RWPE2 (cell line): ENCODE results near the gene PRSS8.
"Not testable (repeated sequence)": the region's sequence is repeated elsewhere in the genome, so short reads cannot be mapped to it uniquely, and the experiment has no call there.

Experiments used
- ATAC-seq: fragments of 200-7000 bp; cut with Tn5 transposase; 3 replicates; pipeline ENCODE4 v1.9.1; 2021; ENCODE audit warnings: low read depth
- DNase-seq: peaks from one replicate; pipeline ENCODE4 v3.0.0-alpha.2; 2020; ENCODE audit warnings: low spot score
- H3K27ac ChIP-seq: fragments of 450-650 bp; 2 replicates; pipeline ENCODE4 v1.5.1; 2017; ENCODE audit warnings: mild to moderate bottlenecking; ENCODE audit not compliant: poor library complexity, severe bottlenecking
- H3K27me3 ChIP-seq: fragments of 250-450 bp; sonication (Bioruptor Pico); 2 replicates; pipeline ENCODE4 v1.5.1; 2021; ENCODE audit warnings: mild to moderate bottlenecking, moderate library complexity; ENCODE audit not compliant: insufficient read depth, poor library complexity, severe bottlenecking
- H3K36me3 ChIP-seq: fragments of 250-450 bp; sonication (Bioruptor Pico); 2 replicates; pipeline ENCODE4 v1.5.1; 2020; ENCODE audit warnings: low read depth, mild to moderate bottlenecking, moderate library complexity
- H3K4me1 ChIP-seq: fragments of 250-450 bp; sonication (Bioruptor Pico); 2 replicates; pipeline ENCODE4 v1.5.1; 2021; ENCODE audit warnings: mild to moderate bottlenecking, moderate library complexity; ENCODE audit not compliant: insufficient read depth, poor library complexity, severe bottlenecking
- H3K4me3 ChIP-seq: fragments of 250-450 bp; sonication (Bioruptor Pico); 2 replicates; pipeline ENCODE4 v1.5.1; 2021; ENCODE audit warnings: mild to moderate bottlenecking, moderate library complexity; ENCODE audit not compliant: severe bottlenecking
- H3K9me3 ChIP-seq: fragments of 250-450 bp; sonication (Bioruptor Pico); 2 replicates; pipeline ENCODE4 v1.5.1; 2021; ENCODE audit warnings: mild to moderate bottlenecking, moderate library complexity; ENCODE audit not compliant: severe bottlenecking
- TF ChIP-seq, protein P1 (sequence below): fragments of 450-650 bp; IDR thresholded peaks from one replicate; pipeline ENCODE4 v1.5.1; 2017; ENCODE audit warnings: mild to moderate bottlenecking, moderate library complexity; ENCODE audit not compliant: poor library complexity, severe bottlenecking

PRSS8 gene

DNA sequence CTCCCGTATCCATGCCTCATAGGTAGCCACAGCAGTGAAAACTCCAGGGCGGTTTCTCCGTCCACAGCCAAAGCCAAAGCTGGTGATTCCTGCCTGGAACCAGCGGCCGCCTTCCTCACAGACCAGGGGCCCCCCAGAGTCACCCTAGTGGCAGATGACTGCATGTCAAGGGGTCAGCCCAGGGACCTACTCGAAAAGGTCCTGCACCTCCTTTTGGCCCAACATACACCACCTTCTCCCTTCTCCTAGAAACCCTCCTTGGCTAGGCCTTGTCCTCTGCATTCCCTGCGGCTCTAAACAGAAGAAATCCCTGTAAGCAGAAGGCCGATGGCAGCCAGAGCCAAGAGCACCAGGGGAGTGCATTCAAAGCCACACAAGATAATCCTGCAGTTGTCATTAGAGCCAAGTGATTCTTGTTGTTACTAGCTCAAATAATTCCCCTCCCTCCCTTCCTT, 8.2 kb upstream of the PRSS8 start:
- TF ChIP-seq, protein P1, sequence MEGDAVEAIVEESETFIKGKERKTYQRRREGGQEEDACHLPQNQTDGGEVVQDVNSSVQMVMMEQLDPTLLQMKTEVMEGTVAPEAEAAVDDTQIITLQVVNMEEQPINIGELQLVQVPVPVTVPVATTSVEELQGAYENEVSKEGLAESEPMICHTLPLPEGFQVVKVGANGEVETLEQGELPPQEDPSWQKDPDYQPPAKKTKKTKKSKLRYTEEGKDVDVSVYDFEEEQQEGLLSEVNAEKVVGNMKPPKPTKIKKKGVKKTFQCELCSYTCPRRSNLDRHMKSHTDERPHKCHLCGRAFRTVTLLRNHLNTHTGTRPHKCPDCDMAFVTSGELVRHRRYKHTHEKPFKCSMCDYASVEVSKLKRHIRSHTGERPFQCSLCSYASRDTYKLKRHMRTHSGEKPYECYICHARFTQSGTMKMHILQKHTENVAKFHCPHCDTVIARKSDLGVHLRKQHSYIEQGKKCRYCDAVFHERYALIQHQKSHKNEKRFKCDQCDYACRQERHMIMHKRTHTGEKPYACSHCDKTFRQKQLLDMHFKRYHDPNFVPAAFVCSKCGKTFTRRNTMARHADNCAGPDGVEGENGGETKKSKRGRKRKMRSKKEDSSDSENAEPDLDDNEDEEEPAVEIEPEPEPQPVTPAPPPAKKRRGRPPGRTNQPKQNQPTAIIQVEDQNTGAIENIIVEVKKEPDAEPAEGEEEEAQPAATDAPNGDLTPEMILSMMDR = no peak
- ATAC-seq = no peak
- H3K36me3 ChIP-seq = no peaks in the 10 kb centered on the region
- no peak overlapping the region for H3K4me3 ChIP-seq
- no peak for DNase-seq
- no peaks in the 10 kb centered on the region for H3K27me3 ChIP-seq
- H3K27ac ChIP-seq = no peak overlapping the region
- peaks cover 19% of the 10 kb centered on the region for H3K4me1 ChIP-seq
- H3K9me3 ChIP-seq = no peaks in the 10 kb centered on the region

DNA sequence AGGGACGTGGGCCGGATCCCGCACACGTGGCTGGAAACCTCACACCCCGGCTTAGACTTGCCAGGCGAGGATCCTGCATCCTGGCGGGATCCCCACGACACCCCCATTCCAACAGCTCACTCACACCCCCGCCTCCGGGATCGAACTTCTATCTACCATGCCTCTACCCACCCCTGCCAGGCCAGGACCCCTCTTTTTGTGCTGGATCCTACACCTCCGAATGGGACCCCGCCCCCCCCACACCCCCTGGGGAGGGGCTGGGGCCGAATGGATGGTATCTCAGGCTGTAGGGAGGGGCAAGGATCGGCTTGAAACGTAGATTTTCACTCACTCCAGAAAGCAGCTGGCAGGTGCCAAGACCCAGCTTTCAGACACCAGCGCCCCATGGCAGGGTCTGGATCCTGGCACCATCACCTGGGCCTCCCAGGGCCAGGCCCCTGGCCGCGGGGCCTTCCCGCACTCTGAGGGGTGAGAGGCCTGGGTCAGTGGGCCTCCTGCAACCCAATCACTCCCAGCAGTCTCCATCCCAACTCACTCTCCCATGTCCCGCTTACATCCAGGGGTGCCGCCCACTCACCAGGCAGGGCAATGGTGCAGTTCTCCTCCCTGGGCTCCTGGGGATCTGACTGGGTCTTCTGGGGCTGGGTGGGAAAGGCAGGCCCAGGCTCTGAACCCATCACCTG, 7.6 kb upstream of the PRSS8 start:
- DNase-seq (no peak), ATAC-seq (no peak)
- H3K4me3 ChIP-seq = peak overlapping the region; percentile 27
- peaks cover 23% of the 10 kb centered on the region for H3K4me1 ChIP-seq
- H3K27ac ChIP-seq = peak overlapping the region; percentile 84
- no peaks in the 10 kb centered on the region for H3K9me3 ChIP-seq
- H3K36me3 ChIP-seq = no peaks in the 10 kb centered on the region
- H3K27me3 ChIP-seq = no peaks in the 10 kb centered on the region
- TF ChIP-seq, protein P1 = no peak

- TF ChIP-seq, protein P1 = peak; percentile 97
- peak; percentile 66 for ATAC-seq
- Histone ChIP-seq H3K4me1 (peaks cover 26% of the 10 kb centered on the region), H3K36me3 (no peaks in the 10 kb centered on the region), H3K27ac (peak overlapping the region; percentile 84), H3K9me3 (no peaks in the 10 kb centered on the region), H3K4me3 (peak overlapping the region; percentile 27), H3K27me3 (no peaks in the 10 kb centered on the region)
- DNase-seq = peak; percentile 98
Measured at GRCh38 chr16:31142109-31143010, 6.8 kb upstream of the PRSS8 start.

DNA sequence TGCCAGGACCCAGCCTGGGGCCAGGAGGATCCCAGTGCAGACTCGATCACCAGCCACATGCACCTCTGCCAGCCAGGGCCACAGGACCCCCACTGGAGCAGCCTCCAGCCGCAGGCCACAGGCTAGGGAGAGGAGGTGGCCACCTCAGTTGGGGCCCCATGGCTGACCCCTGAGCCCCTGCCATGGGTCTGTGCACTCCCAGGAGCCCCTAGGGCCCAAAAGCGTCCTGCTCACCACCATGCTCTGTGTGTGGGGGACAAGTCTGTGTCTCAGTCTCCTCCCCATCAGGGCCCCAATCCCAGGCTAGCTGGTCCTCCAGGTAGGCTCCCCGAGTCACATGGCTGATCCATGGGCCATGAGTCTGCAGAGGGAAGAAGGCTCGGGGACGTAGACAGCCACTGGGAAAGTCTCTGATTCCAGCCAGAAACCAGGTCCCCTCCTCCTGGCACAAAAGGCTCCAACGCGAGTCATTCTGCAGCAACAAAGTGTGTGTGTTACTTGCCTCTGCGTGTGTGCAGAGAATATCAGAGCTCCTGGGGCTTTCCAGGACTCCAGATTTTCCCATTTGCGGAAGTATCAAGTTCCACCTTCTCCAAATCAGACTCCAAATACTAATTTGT, 6.1 kb upstream of the PRSS8 start:
- DNase-seq (no peak), ATAC-seq (peak; percentile 4)
- Histone ChIP-seq H3K4me3 (peak overlapping the region; percentile 6), H3K9me3 (no peaks in the 10 kb centered on the region), H3K4me1 (peaks cover 26% of the 10 kb centered on the region), H3K27ac (peak overlapping the region; percentile 84), H3K36me3 (no peaks in the 10 kb centered on the region), H3K27me3 (no peaks in the 10 kb centered on the region)
- TF ChIP-seq, protein P1 = no peak

DNA sequence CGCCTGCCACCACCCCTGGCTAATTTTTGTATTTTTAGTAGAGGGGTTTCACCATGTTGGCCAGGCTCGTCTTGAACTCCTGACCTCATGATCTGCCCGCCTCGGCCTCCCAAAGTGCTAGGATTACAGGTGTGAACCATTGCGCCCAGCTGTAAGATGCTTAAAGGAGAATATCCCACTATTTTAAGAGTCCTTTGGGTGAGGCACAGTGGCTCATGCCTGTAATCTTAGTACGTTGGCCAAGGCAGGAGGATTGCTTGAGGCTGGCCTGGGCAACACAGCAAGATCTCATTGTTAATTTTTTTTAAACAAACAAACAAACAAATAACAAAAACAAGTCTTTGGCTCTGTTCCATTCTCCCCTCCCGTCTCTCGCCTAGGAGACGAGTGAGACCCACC, 5.5 kb upstream of the PRSS8 start:
- Histone ChIP-seq H3K4me1 (peaks cover 26% of the 10 kb centered on the region), H3K27ac (peak overlapping the region; percentile 84)
- not testable (repeated sequence) for H3K4me3 ChIP-seq, ATAC-seq, H3K9me3 ChIP-seq, DNase-seq, H3K36me3 ChIP-seq, H3K27me3 ChIP-seq
